Skeletal muscle satellite cell (primary cell): ENCODE results near the gene ZKSCAN5.

Experiments
- H3K27me3 ChIP-seq: 2 replicates; pipeline ENCODE4 v1.7.0; 2013; ENCODE audit warnings: low read length; ENCODE audit not compliant: control insufficient read depth, insufficient read depth
- H3K36me3 ChIP-seq: 2 replicates; pipeline ENCODE4 v1.7.0; 2013; ENCODE audit warnings: mild to moderate bottlenecking, control low read depth, low read length; ENCODE audit not compliant: insufficient read depth
- H3K4me1 ChIP-seq: 2 replicates; pipeline ENCODE4 v1.7.0; 2013; ENCODE audit warnings: low read length; ENCODE audit not compliant: control insufficient read depth, insufficient read depth
- H3K4me2 ChIP-seq: 2 replicates; pipeline ENCODE4 v1.7.0; 2013; ENCODE audit warnings: mild to moderate bottlenecking, low read length
- H3K4me3 ChIP-seq: 2 replicates; pipeline ENCODE4 v1.7.0; 2013; ENCODE audit warnings: low read length
- H3K9ac ChIP-seq: 2 replicates; pipeline ENCODE4 v1.7.0; 2013; ENCODE audit warnings: mild to moderate bottlenecking, low read depth, low read length, moderate library complexity
- H3K9me3 ChIP-seq: replicated peaks from 2 replicates; pipeline ENCODE4 v1.7.0; 2013; ENCODE audit warnings: mild to moderate bottlenecking, control low read depth, low read length

ZKSCAN5 gene

GRCh38 chr7:99472561-99473314 lies 31.7 kb upstream of the ZKSCAN5 start, which contains the start of gene ZNF789:
TSS of gene ZNF789 (plus strand) at chr7:99472890. CDS start at chr7:99476457, 3,567 bp downstream.
- peak within 1 kb of the TSS; percentile 86 for H3K4me2 ChIP-seq
- peak within 1 kb of the TSS; percentile 86 for H3K9ac ChIP-seq
- H3K4me3 ChIP-seq, result peak within 1 kb of the TSS; percentile 94
- H3K27me3 ChIP-seq, result no peaks in the 10 kb centered on the region
- H3K36me3 ChIP-seq, result no peaks in the 10 kb centered on the region
- no peaks in the 10 kb centered on the region for H3K4me1 ChIP-seq
- no peaks in the 10 kb centered on the region for H3K9me3 ChIP-seq

GRCh38 chr7:99473315-99473596 lies 31.2 kb upstream of the ZKSCAN5 start:
- H3K4me2 ChIP-seq, result peak overlapping the region; percentile 86
- H3K9me3 ChIP-seq, result no peaks in the 10 kb centered on the region
- peaks cover 2% of the 10 kb centered on the region for H3K36me3 ChIP-seq
- peak overlapping the region; percentile 94 for H3K4me3 ChIP-seq
- no peaks in the 10 kb centered on the region for H3K4me1 ChIP-seq
- H3K9ac ChIP-seq, result peak overlapping the region; percentile 86
- H3K27me3 ChIP-seq, result no peaks in the 10 kb centered on the region

GRCh38 chr7:99476107-99476506 lies 28.4 kb upstream of the ZKSCAN5 start:
- Histone ChIP-seq H3K4me3 (no peak overlapping the region), H3K9ac (no peak overlapping the region), H3K27me3 (no peaks in the 10 kb centered on the region), H3K36me3 (peaks cover 3% of the 10 kb centered on the region), H3K4me1 (no peaks in the 10 kb centered on the region), H3K9me3 (no peaks in the 10 kb centered on the region), H3K4me2 (no peak overlapping the region)

- H3K9me3 ChIP-seq, result no peaks in the 10 kb centered on the region
- peaks cover 6% of the 10 kb centered on the region for H3K36me3 ChIP-seq
- H3K4me2 ChIP-seq, result no peak overlapping the region
- H3K27me3 ChIP-seq, result no peaks in the 10 kb centered on the region
- no peaks in the 10 kb centered on the region for H3K4me1 ChIP-seq
- H3K9ac ChIP-seq, result no peak overlapping the region
- no peak overlapping the region for H3K4me3 ChIP-seq
Measured at GRCh38 chr7:99478464-99479440, 25.7 kb upstream of the ZKSCAN5 start.

GRCh38 chr7:99485094-99485493 lies 19.4 kb upstream of the ZKSCAN5 start:
- Histone ChIP-seq H3K4me3 (no peak overlapping the region), H3K4me1 (no peaks in the 10 kb centered on the region), H3K27me3 (no peaks in the 10 kb centered on the region), H3K9ac (no peak overlapping the region), H3K36me3 (peaks cover 12% of the 10 kb centered on the region), H3K4me2 (no peak overlapping the region), H3K9me3 (no peaks in the 10 kb centered on the region)

GRCh38 chr7:99489235-99489634 lies 15.2 kb upstream of the ZKSCAN5 start:
- Histone ChIP-seq H3K4me1 (no peaks in the 10 kb centered on the region), H3K4me2 (no peak overlapping the region)

GRCh38 chr7:99490878-99491277 lies 13.6 kb upstream of the ZKSCAN5 start:
- Histone ChIP-seq H3K4me3 (no peak overlapping the region), H3K4me2 (no peak overlapping the region), H3K27me3 (no peaks in the 10 kb centered on the region), H3K4me1 (no peaks in the 10 kb centered on the region), H3K36me3 (peaks cover 26% of the 10 kb centered on the region), H3K9me3 (peaks cover 12% of the 10 kb centered on the region), H3K9ac (no peak overlapping the region)

More at GRCh38 chr7:99489235-99489634, 15.2 kb upstream of the ZKSCAN5 start:
- H3K36me3 ChIP-seq, result peaks cover 28% of the 10 kb centered on the region
- H3K27me3 ChIP-seq, result no peaks in the 10 kb centered on the region
- no peak overlapping the region for H3K4me3 ChIP-seq
- H3K9ac ChIP-seq, result no peak overlapping the region
- peaks cover 9% of the 10 kb centered on the region for H3K9me3 ChIP-seq

GRCh38 chr7:99493823-99494222 lies 10.6 kb upstream of the ZKSCAN5 start:
- no peak overlapping the region for H3K4me2 ChIP-seq
- H3K27me3 ChIP-seq, result no peaks in the 10 kb centered on the region
- peaks cover 42% of the 10 kb centered on the region for H3K36me3 ChIP-seq
- peaks cover 10% of the 10 kb centered on the region for H3K4me1 ChIP-seq
- peak overlapping the region; percentile 10 for H3K4me3 ChIP-seq
- H3K9ac ChIP-seq, result no peak overlapping the region
- H3K9me3 ChIP-seq, result peaks cover 12% of the 10 kb centered on the region

GRCh38 chr7:99497766-99498545 lies 6.5 kb upstream of the ZKSCAN5 start:
- H3K4me2 ChIP-seq, result peak overlapping the region; percentile 83
- peaks cover 12% of the 10 kb centered on the region for H3K9me3 ChIP-seq
- H3K36me3 ChIP-seq, result peaks cover 33% of the 10 kb centered on the region
- peak overlapping the region; percentile 85 for H3K4me3 ChIP-seq
- peaks cover 10% of the 10 kb centered on the region for H3K4me1 ChIP-seq
- H3K27me3 ChIP-seq, result no peaks in the 10 kb centered on the region
- no peak overlapping the region for H3K9ac ChIP-seq

GRCh38 chr7:99498546-99498944 lies 5.9 kb upstream of the ZKSCAN5 start:
- H3K4me2 ChIP-seq, result peak overlapping the region; percentile 83
- H3K9ac ChIP-seq, result peak overlapping the region; percentile 95
- H3K4me3 ChIP-seq, result peak overlapping the region; percentile 85
- peaks cover 27% of the 10 kb centered on the region for H3K36me3 ChIP-seq
- peaks cover 10% of the 10 kb centered on the region for H3K9me3 ChIP-seq
- H3K4me1 ChIP-seq, result peaks cover 10% of the 10 kb centered on the region
- no peaks in the 10 kb centered on the region for H3K27me3 ChIP-seq

GRCh38 chr7:99499371-99499720 lies 5.1 kb upstream of the ZKSCAN5 start:
- H3K27me3 ChIP-seq, result no peaks in the 10 kb centered on the region
- H3K4me3 ChIP-seq, result peak overlapping the region; percentile 85

More at GRCh38 chr7:99499371-99499720, 5.1 kb upstream of the ZKSCAN5 start:
- H3K9ac ChIP-seq, result peak overlapping the region; percentile 95
- peaks cover 19% of the 10 kb centered on the region for H3K36me3 ChIP-seq
- peaks cover 10% of the 10 kb centered on the region for H3K4me1 ChIP-seq
- peaks cover 2% of the 10 kb centered on the region for H3K9me3 ChIP-seq
- H3K4me2 ChIP-seq, result peak overlapping the region; percentile 83
